ENCODE data around the gene SLC39A6.

- TF ChIP-seq, protein P1, sequence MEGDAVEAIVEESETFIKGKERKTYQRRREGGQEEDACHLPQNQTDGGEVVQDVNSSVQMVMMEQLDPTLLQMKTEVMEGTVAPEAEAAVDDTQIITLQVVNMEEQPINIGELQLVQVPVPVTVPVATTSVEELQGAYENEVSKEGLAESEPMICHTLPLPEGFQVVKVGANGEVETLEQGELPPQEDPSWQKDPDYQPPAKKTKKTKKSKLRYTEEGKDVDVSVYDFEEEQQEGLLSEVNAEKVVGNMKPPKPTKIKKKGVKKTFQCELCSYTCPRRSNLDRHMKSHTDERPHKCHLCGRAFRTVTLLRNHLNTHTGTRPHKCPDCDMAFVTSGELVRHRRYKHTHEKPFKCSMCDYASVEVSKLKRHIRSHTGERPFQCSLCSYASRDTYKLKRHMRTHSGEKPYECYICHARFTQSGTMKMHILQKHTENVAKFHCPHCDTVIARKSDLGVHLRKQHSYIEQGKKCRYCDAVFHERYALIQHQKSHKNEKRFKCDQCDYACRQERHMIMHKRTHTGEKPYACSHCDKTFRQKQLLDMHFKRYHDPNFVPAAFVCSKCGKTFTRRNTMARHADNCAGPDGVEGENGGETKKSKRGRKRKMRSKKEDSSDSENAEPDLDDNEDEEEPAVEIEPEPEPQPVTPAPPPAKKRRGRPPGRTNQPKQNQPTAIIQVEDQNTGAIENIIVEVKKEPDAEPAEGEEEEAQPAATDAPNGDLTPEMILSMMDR (conservative IDR thresholded peaks at IDR 0.05): no peak
- TF ChIP-seq EZH2 (IDR thresholded peaks at IDR 0.05; ENCODE audit: low read depth): no peak
These were observed 1.9 kb upstream of the SLC39A6 start for GRCh38 chr18:36130883-36131653.

All from PC-9 (cell line).